Peyer's patch (tissue), 4 donors: Measurements from ENCODE around the gene PNPLA5.

Source experiments
- POLR2A ChIP-seq, 2 donors: fragments of 450-650 bp; IDR thresholded peaks; one replicate each; pipeline ENCODE4 v1.5.1; 2017; ENCODE audit warnings: antibody characterized with exemption in 2 of 2, mild to moderate bottlenecking in 2 of 2, moderate library complexity in 2 of 2
- TF ChIP-seq, protein P1 (sequence below), 6 experiments: fragments of 450-650 bp in 4 of 6; fragments of 200-600 bp in 2 of 6; sonication (generic) in 1 of 6; IDR thresholded peaks; one replicate each; pipeline ENCODE4 v1.5.1; 2017 to 2019; ENCODE audit warnings: antibody characterized with exemption in 6 of 6, mild to moderate bottlenecking in 3 of 6, moderate library complexity in 1 of 6

DNA sequence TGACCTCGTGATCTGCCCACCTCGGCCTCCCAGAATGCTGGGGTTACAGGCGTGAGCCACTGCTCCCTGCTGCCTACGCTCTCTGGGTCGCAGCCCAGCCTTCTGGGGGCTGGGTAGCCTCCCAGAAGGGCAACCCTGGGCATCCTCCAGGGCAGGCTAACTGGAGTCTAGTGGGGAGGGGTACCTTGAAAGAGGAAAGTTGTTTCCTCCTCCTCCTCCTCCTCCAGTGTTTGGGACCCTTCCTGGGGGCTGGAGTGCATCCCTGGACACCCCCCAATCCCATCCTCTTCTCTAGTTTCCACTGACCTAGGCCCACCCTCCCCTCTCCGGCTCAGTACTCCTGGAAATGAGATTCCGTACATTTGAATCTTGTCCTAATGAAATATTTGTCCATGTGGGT, 33.1 kb upstream of the PNPLA5 start:
- TF ChIP-seq, protein P1, sequence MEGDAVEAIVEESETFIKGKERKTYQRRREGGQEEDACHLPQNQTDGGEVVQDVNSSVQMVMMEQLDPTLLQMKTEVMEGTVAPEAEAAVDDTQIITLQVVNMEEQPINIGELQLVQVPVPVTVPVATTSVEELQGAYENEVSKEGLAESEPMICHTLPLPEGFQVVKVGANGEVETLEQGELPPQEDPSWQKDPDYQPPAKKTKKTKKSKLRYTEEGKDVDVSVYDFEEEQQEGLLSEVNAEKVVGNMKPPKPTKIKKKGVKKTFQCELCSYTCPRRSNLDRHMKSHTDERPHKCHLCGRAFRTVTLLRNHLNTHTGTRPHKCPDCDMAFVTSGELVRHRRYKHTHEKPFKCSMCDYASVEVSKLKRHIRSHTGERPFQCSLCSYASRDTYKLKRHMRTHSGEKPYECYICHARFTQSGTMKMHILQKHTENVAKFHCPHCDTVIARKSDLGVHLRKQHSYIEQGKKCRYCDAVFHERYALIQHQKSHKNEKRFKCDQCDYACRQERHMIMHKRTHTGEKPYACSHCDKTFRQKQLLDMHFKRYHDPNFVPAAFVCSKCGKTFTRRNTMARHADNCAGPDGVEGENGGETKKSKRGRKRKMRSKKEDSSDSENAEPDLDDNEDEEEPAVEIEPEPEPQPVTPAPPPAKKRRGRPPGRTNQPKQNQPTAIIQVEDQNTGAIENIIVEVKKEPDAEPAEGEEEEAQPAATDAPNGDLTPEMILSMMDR (IDR thresholded peaks at IDR 0.05), result no peak
- no peak for TF ChIP-seq POLR2A (IDR thresholded peaks at IDR 0.05)
